HG03521 (cell line): Measurements from ENCODE around the gene ENDOU.
A peak's percentile ranks its signal among the peaks of the same experiment; 100 is the strongest.

ENCODE experiments used
- ATAC-seq: cut with Tn5 transposase; IDR thresholded peaks from one replicate; pipeline ENCODE4 v1.9.1; 2021; ENCODE audit warnings: mild to moderate bottlenecking, moderate library complexity; ENCODE audit not compliant: unreplicated experiment

Gene ENDOU

GRCh38 chr12:47722136-47722834 lies 3.0 kb downstream of the ENDOU start:
- ATAC-seq = no peak

DNA sequence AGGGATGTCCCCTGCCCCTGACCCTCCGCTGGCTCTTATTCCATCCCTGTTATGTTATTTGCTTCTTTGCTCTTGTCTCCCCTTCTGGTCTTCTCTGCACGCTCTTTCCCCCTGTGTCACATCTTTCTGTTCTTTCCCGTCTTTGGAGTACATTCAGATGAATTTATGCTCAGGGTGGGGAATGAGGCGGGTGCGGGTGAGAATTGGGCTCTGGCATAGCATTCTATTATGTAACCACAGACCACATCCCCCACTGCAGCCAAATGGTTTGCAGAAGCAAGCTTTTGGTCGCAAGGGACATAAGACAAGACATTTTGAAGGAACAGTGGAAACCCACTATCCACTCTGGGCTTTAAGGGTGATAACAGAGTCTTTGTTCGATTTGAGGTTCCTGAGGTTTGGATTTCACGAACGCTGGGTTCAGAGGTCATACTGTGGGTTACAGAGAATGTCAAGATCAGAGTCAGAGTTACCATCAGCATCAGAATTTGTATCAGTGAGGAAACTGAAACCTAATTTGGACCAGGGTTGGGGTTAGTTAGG lies 3.8 kb downstream of the ENDOU start:
- no peak for ATAC-seq

GRCh38 chr12:47718531-47718930 lies 6.8 kb downstream of the ENDOU start:
- ATAC-seq = no peak

DNA sequence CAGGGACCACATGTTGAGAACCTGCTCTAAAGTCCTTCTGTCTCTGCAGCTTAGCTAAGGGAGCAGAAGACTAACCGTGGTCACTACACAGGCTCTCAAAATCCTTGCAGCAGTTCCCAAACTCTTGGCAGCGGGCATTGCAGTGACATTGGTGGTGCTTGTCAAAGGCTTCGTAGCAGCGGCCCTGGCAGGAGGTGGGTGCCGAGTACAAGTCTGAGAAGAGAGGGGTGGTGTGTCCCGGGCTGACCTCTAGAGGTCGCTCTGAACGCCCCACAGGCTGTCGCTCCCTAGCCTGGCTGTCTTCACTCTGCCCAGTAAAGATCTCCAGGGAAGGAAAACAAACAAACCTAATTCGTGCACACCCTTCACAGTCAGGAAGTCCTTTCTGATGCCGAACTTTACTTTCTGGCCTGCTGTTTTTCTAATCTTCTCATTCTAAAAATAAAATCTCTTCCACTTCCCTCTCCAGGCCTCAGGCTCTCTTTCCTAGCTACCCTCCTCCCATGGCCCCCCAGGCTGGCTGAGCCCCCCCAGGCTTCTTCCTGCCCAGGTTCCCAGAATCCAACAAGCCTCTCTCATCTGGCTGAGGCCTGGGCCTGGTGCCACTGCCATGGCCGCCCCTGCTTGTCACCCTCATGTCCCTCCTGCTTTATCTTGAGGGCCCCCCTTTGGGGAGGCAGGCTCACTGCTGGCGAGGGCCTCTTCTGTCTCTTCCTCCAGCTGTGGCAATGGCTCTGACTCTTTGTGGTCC lies 7.7 kb downstream of the ENDOU start:
- peak; percentile 57 for ATAC-seq

DNA sequence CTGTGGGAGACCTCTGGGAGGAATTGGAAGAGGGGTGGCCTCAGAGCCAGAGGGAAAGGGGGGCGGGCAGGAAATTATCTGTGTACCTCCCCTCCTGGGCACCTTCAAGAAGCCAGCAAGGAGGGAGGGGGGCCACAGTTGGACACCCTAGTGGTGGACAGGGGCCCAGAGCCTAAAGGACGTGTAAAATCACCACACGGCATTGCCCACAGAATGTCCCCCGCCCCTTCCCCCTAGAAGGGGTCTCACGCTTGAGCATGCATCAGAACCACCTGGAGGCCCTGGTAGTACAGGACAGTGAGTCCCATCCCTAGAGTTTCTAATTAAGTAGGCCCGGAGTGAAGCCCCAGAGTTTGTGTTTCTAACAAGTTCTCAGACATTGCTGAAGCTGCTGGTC lies 8.2 kb downstream of the ENDOU start:
- ATAC-seq = no peak

DNA sequence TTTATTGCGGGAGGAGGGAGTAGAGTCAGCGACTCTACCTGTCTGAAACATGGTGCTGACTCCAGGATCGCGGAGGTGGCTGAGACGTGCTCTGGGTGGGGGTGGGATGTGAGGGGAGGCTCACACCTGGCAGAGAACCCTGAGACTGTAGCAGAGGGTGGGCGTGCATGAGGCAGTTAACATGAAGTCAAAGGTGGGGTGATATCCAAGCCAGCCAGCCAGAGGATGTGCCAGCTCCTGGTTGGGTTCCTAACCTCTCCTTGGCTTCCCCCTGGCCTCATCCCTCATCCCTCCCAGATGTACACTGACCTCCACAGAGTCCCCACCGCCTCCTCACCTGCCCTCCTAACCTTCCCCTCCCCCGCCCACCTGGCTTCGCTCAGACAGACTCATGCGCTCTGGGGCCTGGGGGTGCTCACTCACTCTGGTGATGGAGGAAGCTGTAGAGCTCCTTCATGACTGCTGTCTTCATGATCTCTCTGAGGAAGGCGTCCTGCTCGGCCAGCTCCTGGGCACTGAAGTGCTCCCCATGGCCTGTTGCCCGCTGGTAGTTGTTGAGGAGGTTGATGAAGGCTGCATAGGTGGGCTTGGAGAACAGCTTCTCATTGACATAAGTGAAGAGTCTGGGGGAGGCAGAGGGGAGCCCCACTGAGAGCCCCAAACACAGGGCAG lies 9.3 kb downstream of the ENDOU start:
- no peak for ATAC-seq

GRCh38 chr12:47715393-47715876 lies 9.9 kb downstream of the ENDOU start:
- ATAC-seq = peak; percentile 60

DNA sequence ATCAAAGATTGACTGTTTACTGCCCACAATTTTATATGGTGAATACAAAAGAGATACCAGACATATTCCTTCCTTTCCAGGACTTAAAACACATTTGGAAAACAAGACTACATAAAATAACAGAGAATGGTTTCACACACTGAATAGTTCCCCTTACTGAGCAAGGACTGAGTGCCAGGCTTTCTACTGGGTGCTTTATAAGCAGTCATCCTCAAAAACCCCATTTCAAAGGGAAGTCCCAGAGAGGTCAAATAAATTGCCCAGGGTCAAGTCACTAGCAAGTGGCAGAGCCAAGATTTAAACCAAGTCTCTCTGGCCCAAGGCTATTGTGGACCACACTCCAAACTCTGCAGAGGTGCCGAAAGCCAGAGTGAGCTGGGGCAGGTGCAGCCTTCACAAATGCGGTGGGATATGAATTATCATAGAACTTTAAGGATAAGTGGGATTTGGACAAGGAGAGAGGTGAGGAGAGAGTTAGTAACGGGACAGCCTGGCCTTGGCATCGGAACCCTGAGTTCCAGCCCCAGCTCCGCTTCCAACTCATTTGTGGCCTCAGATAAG lies 10.4 kb downstream of the ENDOU start:
- ATAC-seq = no peak

DNA sequence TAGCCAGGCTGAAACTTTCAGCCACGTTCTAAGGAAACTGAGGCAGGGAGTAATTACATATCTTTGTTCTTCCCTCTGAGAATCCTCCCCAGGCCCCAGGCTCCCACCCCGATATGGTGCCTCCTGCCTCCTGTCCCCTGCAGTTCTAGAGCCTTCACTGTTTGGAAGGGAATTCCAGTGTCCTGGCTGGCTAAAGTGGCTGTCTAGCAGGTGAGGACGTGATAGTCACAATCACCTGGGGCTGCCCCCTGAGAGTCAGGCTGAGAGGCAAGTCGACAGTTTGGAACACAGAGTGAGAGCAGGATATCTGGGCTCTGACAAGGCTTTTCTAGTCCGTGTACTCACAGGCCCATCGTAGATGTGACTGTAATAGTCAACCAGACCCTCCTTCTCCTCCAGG lies 13.1 kb downstream of the ENDOU start:
- no peak for ATAC-seq

- no peak for ATAC-seq
These were observed 13.8 kb downstream of the ENDOU start for GRCh38 chr12:47711448-47711847.

GRCh38 chr12:47710278-47710677 lies 15.0 kb downstream of the ENDOU start:
- no peak for ATAC-seq

DNA sequence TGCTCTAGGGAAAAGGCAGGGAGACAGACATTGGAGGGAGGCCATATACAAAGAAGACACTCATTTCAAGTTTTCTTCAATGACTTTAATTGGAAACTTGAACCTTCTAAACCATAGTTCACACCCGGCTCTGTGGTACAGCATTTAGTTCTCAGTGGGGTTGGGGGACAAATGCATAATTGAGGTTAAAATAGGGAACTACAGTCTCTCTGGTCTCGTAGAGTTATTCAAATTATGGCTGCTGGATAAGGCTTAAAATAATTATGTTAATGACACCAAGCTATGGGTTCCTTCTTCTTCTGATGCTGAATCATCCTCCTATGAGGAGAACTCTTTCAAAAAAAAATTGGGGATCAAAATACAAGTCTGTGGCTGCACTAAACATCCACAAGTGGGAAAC lies 15.6 kb downstream of the ENDOU start:
- ATAC-seq = no peak

DNA sequence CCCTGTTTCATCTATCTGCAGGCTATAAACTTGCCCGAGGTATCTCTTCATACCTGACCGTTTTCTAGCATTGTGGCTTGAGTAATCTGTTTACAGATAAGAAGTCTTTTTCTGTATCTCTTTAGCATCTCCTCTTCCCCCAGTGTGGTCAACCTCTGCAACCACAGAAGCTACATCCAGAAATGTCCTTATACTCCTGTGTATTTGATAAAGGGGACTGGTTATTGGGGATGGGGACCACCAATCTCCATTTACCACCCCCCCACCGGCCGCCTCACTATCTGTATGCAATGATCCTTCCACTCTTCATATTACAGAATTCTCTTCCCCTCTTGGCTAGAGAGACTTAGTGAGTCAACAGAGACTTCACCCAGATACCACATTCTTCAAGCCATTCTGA lies 16.1 kb downstream of the ENDOU start:
- no peak for ATAC-seq

DNA sequence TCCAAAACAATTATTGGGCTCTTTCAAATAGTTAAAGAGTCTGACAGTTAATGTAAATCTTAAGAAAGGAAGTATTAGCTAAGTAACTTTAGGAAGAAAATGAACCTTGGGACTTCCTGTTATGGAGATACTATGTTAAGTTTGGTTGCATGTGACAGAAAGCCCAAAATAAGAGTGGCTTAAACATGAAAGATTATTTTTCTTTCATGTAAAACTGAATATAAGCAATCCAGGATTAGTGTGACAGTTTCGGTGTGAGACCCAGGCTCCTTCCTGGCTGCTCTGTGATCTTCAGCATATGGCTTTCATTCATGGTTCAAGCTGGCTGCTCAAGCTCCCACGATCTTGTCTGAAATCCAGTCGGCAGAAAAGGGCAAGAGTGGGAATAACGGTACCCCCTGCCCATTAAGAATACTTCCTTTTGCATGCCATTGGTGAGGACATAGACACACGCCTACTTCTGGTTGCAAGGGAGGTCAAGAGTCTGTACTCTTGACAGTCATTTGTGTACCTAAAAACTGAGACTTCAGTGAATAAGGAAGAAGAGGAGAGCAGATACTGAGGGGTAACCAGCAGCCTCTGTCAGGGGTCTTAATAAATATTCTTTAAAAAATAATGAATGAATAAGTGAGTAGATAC lies 17.3 kb downstream of the ENDOU start:
- ATAC-seq = no peak

DNA sequence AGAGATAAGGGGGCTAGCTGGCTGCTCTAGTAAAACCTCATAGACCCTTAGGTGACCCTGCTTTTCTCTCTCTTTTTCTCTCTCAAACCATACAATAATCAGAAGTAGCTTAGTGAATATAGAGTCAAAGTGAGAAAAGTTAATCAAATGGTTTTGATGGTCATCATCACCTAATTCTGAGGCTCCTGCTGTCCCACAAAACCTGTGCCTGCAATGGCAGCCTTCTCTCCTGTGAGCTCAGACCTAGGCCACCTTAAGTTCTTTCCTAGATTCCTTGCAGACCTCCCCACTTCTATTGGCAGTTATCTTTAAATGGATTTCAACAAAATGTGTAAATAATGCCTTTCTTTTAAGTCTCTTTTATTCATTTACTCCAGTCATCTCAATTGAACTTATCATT lies 17.9 kb downstream of the ENDOU start:
- no peak for ATAC-seq

DNA sequence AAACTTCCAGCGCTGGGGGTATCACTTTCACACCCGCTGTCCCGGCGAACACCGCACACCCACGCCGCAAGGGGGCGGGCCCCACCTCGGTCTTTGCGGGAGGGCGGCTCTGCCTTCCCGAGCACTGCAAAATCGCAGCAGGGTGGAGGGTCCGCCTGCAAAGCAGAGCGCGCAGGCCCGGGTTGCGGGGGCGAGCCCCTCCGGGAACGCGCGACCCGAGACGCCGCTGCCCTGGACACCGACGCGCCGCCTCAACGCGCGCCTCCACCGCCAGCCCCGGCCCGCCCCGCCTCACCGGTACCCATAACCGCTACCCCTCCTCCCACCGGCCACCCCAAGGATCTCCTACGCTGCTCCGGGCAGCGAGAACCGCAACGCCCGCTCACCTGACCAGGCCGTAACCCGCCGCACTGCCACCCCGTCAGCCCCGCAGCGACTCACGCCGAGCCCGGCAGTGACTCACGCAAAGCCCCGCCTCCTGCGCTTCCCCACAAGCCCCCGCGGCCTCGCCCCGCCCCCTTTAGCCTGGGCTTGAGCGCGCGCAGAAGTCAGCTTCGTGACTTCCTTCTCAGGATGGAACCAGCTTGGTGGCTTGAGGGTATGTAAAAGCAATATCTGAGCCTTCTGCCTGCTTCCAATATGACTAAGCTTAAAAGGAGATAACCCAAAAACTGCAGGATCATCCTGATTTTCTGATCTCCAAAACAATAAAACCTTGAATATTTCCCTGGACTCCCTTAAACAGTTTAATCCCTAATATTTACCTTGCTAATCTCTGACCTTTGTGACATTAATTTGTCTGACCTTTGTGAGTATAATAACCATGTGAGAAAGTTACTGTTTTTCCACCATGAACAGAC lies 19.5 kb downstream of the ENDOU start, which contains the start of gene RPAP3:
Gene RPAP3, minus strand, starts transcription at position 465 of the 860 bp plus-strand sequence. CDS start 3,190 bp downstream, outside the sequence.
- peak; percentile 85 for ATAC-seq

GRCh38 chr12:47705229-47705565 lies 20.1 kb downstream of the ENDOU start:
- no peak for ATAC-seq

GRCh38 chr12:47704719-47705118 lies 20.6 kb downstream of the ENDOU start:
- ATAC-seq = no peak

- no peak for ATAC-seq
These were observed 25.0 kb downstream of the ENDOU start for GRCh38 chr12:47700263-47700662.

- no peak for ATAC-seq
These were observed 26.7 kb downstream of the ENDOU start for GRCh38 chr12:47698631-47699030.
